Left lung (tissue), 10 donors: Measurements from ENCODE around the gene PPFIA1. TPM values are rescaled to one million over a fixed set of nuclear protein-coding genes. Genes with fewer than 3 reads are reported as not detected.

Experiments used
- ATAC-seq: fragments of 200-7000 bp; cut with Tn5 transposase; one replicate; pipeline ENCODE4 v1.9.1; 2020; ENCODE audit warnings: moderate library complexity
- DNase-seq, 4 donors: peaks; one replicate each; pipeline ENCODE4 v3.0.0-alpha.2; 2013 to 2020
- H3K27ac ChIP-seq, 2 donors: fragments of 200-600 bp; sonication (generic) in 1 of 2; one replicate each; pipeline versions ENCODE4 v1.5.0 to v1.8.0; 2020 to 2021
- H3K27me3 ChIP-seq, 2 donors: fragments of 200-600 bp; sonication (generic) in 1 of 2; one replicate each; pipeline versions ENCODE4 v1.5.0 to v1.8.0; 2020 to 2021
- H3K36me3 ChIP-seq, 2 donors: fragments of 200-600 bp; sonication (generic) in 1 of 2; one replicate each; pipeline versions ENCODE4 v1.5.0 to v1.8.0; 2020 to 2021
- H3K4me1 ChIP-seq, 2 donors: fragments of 200-600 bp; one replicate each; pipeline ENCODE4 v1.8.0; 2021
- H3K4me3 ChIP-seq, 2 donors: fragments of 200-600 bp; sonication (generic) in 1 of 2; one replicate each; pipeline versions ENCODE4 v1.5.0 to v1.8.0; 2020 to 2021; ENCODE audit warnings: mild to moderate bottlenecking in 1 of 2
- H3K9me3 ChIP-seq, 2 donors: fragments of 200-600 bp; sonication (generic) in 1 of 2; one replicate each; pipeline versions ENCODE4 v1.5.0 to v1.8.0; 2020 to 2021
- CTCF ChIP-seq, 2 donors: fragments of 200-600 bp; sonication (generic) in 1 of 2; IDR thresholded peaks; one replicate each; pipeline versions ENCODE4 v1.5.0 to v1.8.0; 2021; ENCODE audit warnings: antibody characterized with exemption in 2 of 2
- intact Hi-C, 2 donors: fragments of 100-400 bp; cut with DNase I; formaldehyde crosslinking; loops; one replicate each; pipeline versions ENCODE4 v1.11.2 to v1.14.2; 2022
- polyA plus RNA-seq, 6 donors: library from polyadenylated mRNA; unstranded; fragments of 120-200 nt; gene quantifications; one replicate each; pipeline ENCODE4 v1.2.1, GENCODE V29; 2013; ENCODE audit not compliant: insufficient read length in 6 of 6
- total RNA-seq, 2 donors: library from RNA; stranded (reverse); fragmentation: NEBNext Ultra II Directional; extraction: Animal tissue kit (Norgen Biotek cat#: 25700); gene quantifications; one replicate each; pipeline ENCODE4 v1.2.1, GENCODE V29; 2021
- donor health status: DM: no; HTN: yes; CAD: no.
- donor health status: DM: no; HTN: no; CAD: no.

The PPFIA1 gene
- total and polyA plus RNA-seq, 8 donors: 45.9 to 66.0 (median 51.3) TPM

- ATAC-seq (no peak), DNase-seq (no peak)
- Histone ChIP-seq H3K4me1 (peaks cover 0 to 4% of the 10 kb centered on the region in 2 donors), H3K4me3 (no peak overlapping the region), H3K27ac (no peak overlapping the region), H3K27me3 (no peaks in the 10 kb centered on the region), H3K36me3 (peaks cover 0 to 56% of the 10 kb centered on the region in 2 donors), H3K9me3 (no peaks in the 10 kb centered on the region)
- no peak for TF ChIP-seq CTCF (IDR thresholded peaks at IDR 0.05)
- intact Hi-C loops: no loop called here
Measured at GRCh38 chr11:70299636-70300035, 29.1 kb downstream of the PPFIA1 start.

GRCh38 chr11:70301191-70301590, 30.7 kb downstream of the PPFIA1 start:
- Histone ChIP-seq H3K4me3 (no peak overlapping the region), H3K36me3 (peaks cover 0 to 65% of the 10 kb centered on the region in 2 donors), H3K27ac (no peak overlapping the region), H3K4me1 (peaks cover 0 to 4% of the 10 kb centered on the region in 2 donors), H3K9me3 (no peaks in the 10 kb centered on the region), H3K27me3 (no peaks in the 10 kb centered on the region)
- TF ChIP-seq CTCF (IDR thresholded peaks at IDR 0.05): no peak
- no peak for ATAC-seq
- no peak for DNase-seq
- intact Hi-C loops: no loop called here

- Histone ChIP-seq H3K36me3 (peaks cover 0 to 65% of the 10 kb centered on the region in 2 donors), H3K9me3 (no peaks in the 10 kb centered on the region), H3K4me1 (peaks cover under 1 to 4% of the 10 kb centered on the region in 2 donors), H3K4me3 (no peak overlapping the region), H3K27ac (no peak overlapping the region), H3K27me3 (no peaks in the 10 kb centered on the region)
- DNase-seq (no peak), ATAC-seq (no peak)
- intact Hi-C loops: no loop called here
- no peak for TF ChIP-seq CTCF (IDR thresholded peaks at IDR 0.05)
Measured at GRCh38 chr11:70301721-70302418, 31.4 kb downstream of the PPFIA1 start.

- no peak for TF ChIP-seq CTCF (IDR thresholded peaks at IDR 0.05)
- no peak for ATAC-seq
- no peaks in the 10 kb centered on the region for H3K9me3 ChIP-seq
- H3K27me3 ChIP-seq: no peaks in the 10 kb centered on the region
- intact Hi-C loops: no loop called here
- H3K36me3 ChIP-seq: peaks cover 0 to 63% of the 10 kb centered on the region in 2 donors
- H3K4me3 ChIP-seq: no peak overlapping the region
- H3K27ac ChIP-seq: no peak overlapping the region
- no peak for DNase-seq
- peaks cover 4 to 5% of the 10 kb centered on the region in 2 donors for H3K4me1 ChIP-seq
Measured at GRCh38 chr11:70302419-70302752, 31.9 kb downstream of the PPFIA1 start.

GRCh38 chr11:70303070-70303469, 32.6 kb downstream of the PPFIA1 start:
- peak; percentile 53 for ATAC-seq
- peaks cover 0 to 58% of the 10 kb centered on the region in 2 donors for H3K36me3 ChIP-seq
- H3K4me3 ChIP-seq: no peak overlapping the region
- intact Hi-C loops: no loop called here
- no peaks in the 10 kb centered on the region for H3K9me3 ChIP-seq
- H3K4me1 ChIP-seq: peaks cover 4 to 5% of the 10 kb centered on the region in 2 donors
- no peak for TF ChIP-seq CTCF (IDR thresholded peaks at IDR 0.05)
- peak overlapping the region in 1 of 2 donors; percentile 33 for H3K27ac ChIP-seq
- DNase-seq: no peak
- no peaks in the 10 kb centered on the region for H3K27me3 ChIP-seq
